ENCODE results near the gene PPFIBP1.
"Not testable (repeated sequence)": the region's sequence is repeated elsewhere in the genome, so short reads cannot be mapped to it uniquely, and the experiment has no call there.

The PPFIBP1 gene

DNA sequence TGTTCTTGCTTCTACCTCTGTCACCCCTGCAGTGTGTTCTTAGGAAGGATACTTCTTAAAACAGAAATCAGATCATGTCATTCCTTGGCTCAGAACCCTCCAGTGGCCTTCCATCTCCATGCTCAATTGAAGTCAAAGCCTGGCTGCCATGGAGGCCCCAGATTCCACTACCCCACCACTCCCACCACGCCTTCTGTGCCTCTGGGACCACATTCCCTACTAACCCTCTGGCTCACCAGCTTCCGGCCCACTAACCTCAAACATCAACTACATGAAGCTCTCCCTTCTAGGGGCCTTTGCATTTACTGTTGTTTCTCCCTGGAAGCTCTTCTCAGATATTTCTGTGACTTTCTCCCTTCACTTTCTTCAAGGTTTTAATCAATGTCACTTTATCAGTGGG, 96.1 kb downstream of the PPFIBP1 start:
- TF ChIP-seq, protein P1, sequence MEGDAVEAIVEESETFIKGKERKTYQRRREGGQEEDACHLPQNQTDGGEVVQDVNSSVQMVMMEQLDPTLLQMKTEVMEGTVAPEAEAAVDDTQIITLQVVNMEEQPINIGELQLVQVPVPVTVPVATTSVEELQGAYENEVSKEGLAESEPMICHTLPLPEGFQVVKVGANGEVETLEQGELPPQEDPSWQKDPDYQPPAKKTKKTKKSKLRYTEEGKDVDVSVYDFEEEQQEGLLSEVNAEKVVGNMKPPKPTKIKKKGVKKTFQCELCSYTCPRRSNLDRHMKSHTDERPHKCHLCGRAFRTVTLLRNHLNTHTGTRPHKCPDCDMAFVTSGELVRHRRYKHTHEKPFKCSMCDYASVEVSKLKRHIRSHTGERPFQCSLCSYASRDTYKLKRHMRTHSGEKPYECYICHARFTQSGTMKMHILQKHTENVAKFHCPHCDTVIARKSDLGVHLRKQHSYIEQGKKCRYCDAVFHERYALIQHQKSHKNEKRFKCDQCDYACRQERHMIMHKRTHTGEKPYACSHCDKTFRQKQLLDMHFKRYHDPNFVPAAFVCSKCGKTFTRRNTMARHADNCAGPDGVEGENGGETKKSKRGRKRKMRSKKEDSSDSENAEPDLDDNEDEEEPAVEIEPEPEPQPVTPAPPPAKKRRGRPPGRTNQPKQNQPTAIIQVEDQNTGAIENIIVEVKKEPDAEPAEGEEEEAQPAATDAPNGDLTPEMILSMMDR (IDR thresholded peaks at IDR 0.05), result no peak
- no peak overlapping the region for H3K27ac Mint-ChIP-seq
- no peaks in the 10 kb centered on the region for H3K27me3 Mint-ChIP-seq (ENCODE audit: low read depth, poor library complexity)

DNA sequence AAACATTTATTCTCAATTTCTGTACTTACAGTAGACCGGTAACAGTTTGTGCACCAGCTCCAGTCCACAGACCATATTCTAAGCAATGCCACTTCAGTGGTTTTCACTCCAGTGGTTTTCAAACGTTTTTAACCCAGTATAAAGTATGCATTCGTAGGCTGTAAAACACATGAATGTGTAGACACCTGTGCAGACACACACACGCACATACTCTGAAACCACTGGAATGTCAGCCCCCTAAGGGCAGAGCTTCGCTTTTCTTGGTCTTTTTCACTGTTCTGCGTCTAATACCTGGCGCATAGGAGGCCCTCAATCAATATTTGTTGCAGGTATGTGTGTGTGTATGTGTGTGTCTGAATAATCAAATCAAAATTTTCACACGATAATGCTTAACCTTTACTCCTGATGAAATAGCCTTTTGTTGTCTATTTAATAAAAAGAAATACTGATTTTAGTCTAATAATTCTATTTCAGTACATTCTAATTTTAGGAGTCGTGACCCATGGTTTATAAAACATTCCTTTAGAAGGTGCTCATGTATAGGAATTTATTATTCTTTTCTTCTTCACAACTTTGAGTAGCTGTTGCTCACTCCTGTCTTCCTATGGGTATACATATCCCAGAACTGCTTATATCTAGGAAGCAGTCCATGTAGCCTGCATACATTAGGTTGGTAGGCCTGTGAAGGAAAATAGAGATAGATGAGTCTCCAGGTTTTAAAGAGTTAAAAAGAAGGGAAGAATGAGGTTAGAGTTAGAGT, 98.6 kb downstream of the PPFIBP1 start:
- TF ChIP-seq, protein P1 (IDR thresholded peaks at IDR 0.05), result no peak
- Mint-ChIP-seq H3K27me3 (ENCODE audit: low read depth, poor library complexity) (no peaks in the 10 kb centered on the region), H3K4me1 (peaks cover 17% of the 10 kb centered on the region), H3K9me3 (no peaks in the 10 kb centered on the region), H3K27ac (no peak overlapping the region), H3K4me3 (no peak overlapping the region), H3K36me3 (ENCODE audit: low read depth) (peaks cover 5% of the 10 kb centered on the region)
- DNase-seq, result no peak

More for the DNA sequence above, 96.1 kb downstream of the PPFIBP1 start:
- peaks cover 11% of the 10 kb centered on the region for H3K4me1 Mint-ChIP-seq
- H3K36me3 Mint-ChIP-seq (ENCODE audit: low read depth), result peaks cover 13% of the 10 kb centered on the region
- DNase-seq, result no peak
- H3K4me3 Mint-ChIP-seq, result no peak overlapping the region
- no peaks in the 10 kb centered on the region for H3K9me3 Mint-ChIP-seq

DNA sequence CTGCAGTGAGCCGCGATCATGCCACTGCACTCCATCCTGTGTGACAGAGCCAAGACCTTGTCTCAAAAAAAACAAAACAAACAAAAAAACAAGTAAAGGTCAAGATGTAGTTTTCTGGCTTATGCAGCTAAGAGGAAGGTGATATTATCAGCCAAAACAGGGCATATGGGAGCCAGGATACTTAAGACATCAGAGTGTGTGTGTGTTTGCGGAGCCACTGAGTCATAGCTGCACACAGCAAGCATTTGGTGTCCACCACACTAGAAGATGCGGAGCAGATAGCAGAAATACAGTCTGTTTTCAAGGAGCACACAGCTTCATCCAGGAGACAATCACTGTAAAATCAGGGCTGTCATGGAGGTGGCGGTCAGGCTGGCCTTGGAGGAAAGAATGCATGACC, 99.6 kb downstream of the PPFIBP1 start:
- Mint-ChIP-seq H3K4me3 (no peak overlapping the region), H3K36me3 (ENCODE audit: low read depth) (no peaks in the 10 kb centered on the region), H3K9me3 (no peaks in the 10 kb centered on the region), H3K4me1 (peaks cover 17% of the 10 kb centered on the region), H3K27ac (no peak overlapping the region), H3K27me3 (ENCODE audit: low read depth, poor library complexity) (no peaks in the 10 kb centered on the region)
- no peak for DNase-seq
- TF ChIP-seq, protein P1 (IDR thresholded peaks at IDR 0.05), result no peak

DNA sequence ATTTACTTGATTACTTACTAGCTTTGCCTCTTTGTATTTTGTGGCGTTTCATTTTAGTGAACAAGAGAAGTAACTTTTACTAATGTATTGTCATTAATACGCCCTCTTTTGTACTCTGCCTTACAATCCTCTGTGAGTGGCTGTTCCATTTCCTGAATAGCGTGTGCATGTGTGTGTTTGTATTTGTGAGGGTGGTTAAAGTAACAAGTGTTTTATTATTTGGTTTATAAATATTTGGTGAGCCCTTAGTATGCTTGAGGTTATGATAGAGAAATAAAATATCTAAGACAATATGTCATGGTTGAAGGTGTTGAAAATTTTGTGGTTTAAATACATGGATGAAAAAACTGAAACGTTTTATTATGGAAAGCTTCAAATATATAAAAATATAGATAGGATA, 100.6 kb downstream of the PPFIBP1 start:
- TF ChIP-seq, protein P1 (IDR thresholded peaks at IDR 0.05), result no peak
- no peak overlapping the region for H3K27ac Mint-ChIP-seq
- H3K4me1 Mint-ChIP-seq, result peaks cover 17% of the 10 kb centered on the region
- no peak for DNase-seq
- no peaks in the 10 kb centered on the region for H3K27me3 Mint-ChIP-seq (ENCODE audit: low read depth, poor library complexity)
- H3K4me3 Mint-ChIP-seq, result no peak overlapping the region
- H3K36me3 Mint-ChIP-seq (ENCODE audit: low read depth), result no peaks in the 10 kb centered on the region
- no peaks in the 10 kb centered on the region for H3K9me3 Mint-ChIP-seq

DNA sequence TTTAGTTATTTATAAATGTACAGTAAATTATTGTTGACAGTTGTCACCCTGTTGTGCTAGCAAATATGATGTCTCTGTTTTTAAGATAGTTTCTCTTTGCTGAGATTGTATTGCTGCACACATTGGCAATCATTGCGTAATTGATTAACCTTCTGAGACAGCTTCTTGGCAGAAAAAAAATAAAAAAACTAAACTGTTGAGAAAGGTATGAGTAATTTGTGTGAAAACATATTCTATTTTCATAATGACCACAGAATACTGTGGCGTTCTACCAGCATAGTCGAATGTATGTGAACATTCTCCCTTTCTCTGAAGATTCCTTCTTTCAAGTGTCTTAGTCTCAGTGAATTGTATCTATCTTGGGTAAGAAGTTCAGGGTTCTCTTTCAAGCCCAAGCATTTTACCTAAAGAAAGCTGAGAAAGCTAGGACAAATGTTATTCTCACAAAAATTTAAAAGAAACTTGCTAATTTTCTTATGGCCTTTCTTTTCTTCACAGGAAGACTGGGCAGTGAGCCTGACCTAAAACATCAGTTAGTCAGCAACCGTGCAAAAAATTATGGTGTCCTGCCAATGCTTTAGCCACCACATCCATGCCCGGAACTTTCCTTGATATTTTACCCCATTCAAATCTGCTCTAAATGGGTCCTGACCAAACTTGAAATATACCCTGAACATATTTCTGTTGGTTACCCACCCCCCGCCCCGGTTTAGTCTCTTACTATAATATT, 103.3 kb downstream of the PPFIBP1 start:
- H3K27ac Mint-ChIP-seq, result no peak overlapping the region
- H3K4me3 Mint-ChIP-seq, result no peak overlapping the region
- H3K27me3 Mint-ChIP-seq (ENCODE audit: low read depth, poor library complexity), result no peaks in the 10 kb centered on the region
- H3K36me3 Mint-ChIP-seq (ENCODE audit: low read depth), result no peaks in the 10 kb centered on the region
- no peaks in the 10 kb centered on the region for H3K9me3 Mint-ChIP-seq
- H3K4me1 Mint-ChIP-seq, result peaks cover 17% of the 10 kb centered on the region
- TF ChIP-seq, protein P1 (IDR thresholded peaks at IDR 0.05), result no peak
- DNase-seq, result no peak

DNA sequence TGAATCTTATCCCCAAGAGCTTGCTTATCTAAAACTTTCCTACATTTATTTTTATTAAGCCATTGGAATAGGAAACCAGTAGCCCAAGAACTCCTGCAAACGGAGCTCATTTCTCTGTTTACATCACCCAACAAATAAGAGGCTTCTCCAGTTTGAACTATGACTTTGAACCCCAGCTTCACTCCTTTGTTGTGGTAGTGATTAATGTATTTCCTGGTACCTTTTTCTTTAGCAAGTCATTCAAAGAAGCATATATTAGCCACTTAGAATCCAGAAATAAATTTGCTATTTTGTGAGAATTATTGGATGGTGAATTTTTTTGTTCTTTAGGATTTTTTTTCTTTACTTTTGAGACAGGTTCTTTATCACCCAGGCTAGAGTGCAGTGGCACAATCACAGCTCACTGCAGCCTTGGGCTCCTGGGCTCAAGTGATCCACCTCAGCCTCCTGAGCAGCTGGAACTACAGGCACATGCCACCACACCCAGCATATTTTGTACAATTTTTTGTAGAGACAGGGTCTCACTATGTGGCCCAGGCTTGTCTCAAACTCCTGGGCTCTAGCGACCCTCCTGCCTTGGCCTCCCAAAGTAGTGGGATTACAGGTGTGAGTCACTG, 104.0 kb downstream of the PPFIBP1 start:
- not testable (repeated sequence) for H3K36me3 Mint-ChIP-seq (ENCODE audit: low read depth); H3K9me3 Mint-ChIP-seq; H3K4me3 Mint-ChIP-seq; H3K27ac Mint-ChIP-seq; DNase-seq; H3K27me3 Mint-ChIP-seq (ENCODE audit: low read depth, poor library complexity)
- peaks cover 14% of the 10 kb centered on the region for H3K4me1 Mint-ChIP-seq

DNA sequence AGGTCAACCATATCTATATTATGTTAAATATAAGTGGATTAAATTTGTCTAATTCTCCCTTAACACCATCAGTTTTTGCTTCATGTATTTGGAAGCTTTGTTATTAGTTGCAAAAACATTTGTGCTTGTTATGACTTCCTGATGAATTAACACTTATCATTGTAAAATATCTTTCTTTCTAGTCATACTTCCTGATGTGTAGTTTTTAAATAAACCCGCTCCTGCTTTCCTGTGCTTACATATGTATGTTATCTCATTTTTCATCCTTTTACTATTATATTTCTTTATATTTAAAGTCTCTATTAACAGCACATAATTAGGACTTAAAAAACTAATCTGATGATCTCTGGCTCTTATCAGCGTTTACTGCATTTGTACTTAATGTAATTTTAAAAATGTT, 106.2 kb downstream of the PPFIBP1 start:
- not testable (repeated sequence) for H3K27ac Mint-ChIP-seq; H3K27me3 Mint-ChIP-seq (ENCODE audit: low read depth, poor library complexity); DNase-seq; H3K4me1 Mint-ChIP-seq; H3K9me3 Mint-ChIP-seq; H3K4me3 Mint-ChIP-seq
- H3K36me3 Mint-ChIP-seq (ENCODE audit: low read depth), result peaks cover 21% of the 10 kb centered on the region
